Muscle layer of colon (tissue), 2 donors: ENCODE measurements around the gene ADGRD1.
"Not testable (repeated sequence)": the region's sequence is repeated elsewhere in the genome, so short reads cannot be mapped to it uniquely, and the experiment has no call there.

Experiments used
- H3K27ac ChIP-seq: one replicate; pipeline ENCODE4 v1.7.0; 2013; ENCODE audit warnings: low read depth, mild to moderate bottlenecking, low read length, moderate library complexity
- H3K27me3 ChIP-seq, 2 donors: one replicate each; pipeline ENCODE4 v1.7.0; 2013; ENCODE audit warnings: low read length in 2 of 2, mild to moderate bottlenecking in 2 of 2; ENCODE audit not compliant: insufficient read depth in 2 of 2, control insufficient read depth in 1 of 2
- H3K36me3 ChIP-seq: one replicate; pipeline ENCODE4 v1.7.0; 2013; ENCODE audit warnings: mild to moderate bottlenecking, low read length; ENCODE audit not compliant: insufficient read depth
- H3K4me1 ChIP-seq: one replicate; pipeline ENCODE4 v1.7.0; 2013; ENCODE audit warnings: mild to moderate bottlenecking, low read length; ENCODE audit not compliant: insufficient read depth
- H3K4me3 ChIP-seq, 2 donors: one replicate each; pipeline ENCODE4 v1.7.0; 2013; ENCODE audit warnings: low read length in 2 of 2, low read depth in 1 of 2, mild to moderate bottlenecking in 1 of 2, moderate library complexity in 1 of 2
- H3K9ac ChIP-seq: one replicate; pipeline ENCODE4 v1.7.0; 2013; ENCODE audit warnings: low read length
- H3K9me3 ChIP-seq: one replicate; pipeline ENCODE4 v1.7.0; 2013; ENCODE audit warnings: mild to moderate bottlenecking, low read length
- donor health status: abdominal sarcoma.
- donor health status: Adenocarcinoma of cecum.

The ADGRD1 gene

GRCh38 chr12:130922511-130922953 lies 31.2 kb upstream of the ADGRD1 start:
- Histone ChIP-seq H3K9me3 (no peaks in the 10 kb centered on the region), H3K27me3 (no peaks in the 10 kb centered on the region), H3K27ac (no peak overlapping the region), H3K36me3 (no peaks in the 10 kb centered on the region), H3K9ac (no peak overlapping the region), H3K4me3 (no peak overlapping the region), H3K4me1 (peaks cover 4% of the 10 kb centered on the region)

DNA sequence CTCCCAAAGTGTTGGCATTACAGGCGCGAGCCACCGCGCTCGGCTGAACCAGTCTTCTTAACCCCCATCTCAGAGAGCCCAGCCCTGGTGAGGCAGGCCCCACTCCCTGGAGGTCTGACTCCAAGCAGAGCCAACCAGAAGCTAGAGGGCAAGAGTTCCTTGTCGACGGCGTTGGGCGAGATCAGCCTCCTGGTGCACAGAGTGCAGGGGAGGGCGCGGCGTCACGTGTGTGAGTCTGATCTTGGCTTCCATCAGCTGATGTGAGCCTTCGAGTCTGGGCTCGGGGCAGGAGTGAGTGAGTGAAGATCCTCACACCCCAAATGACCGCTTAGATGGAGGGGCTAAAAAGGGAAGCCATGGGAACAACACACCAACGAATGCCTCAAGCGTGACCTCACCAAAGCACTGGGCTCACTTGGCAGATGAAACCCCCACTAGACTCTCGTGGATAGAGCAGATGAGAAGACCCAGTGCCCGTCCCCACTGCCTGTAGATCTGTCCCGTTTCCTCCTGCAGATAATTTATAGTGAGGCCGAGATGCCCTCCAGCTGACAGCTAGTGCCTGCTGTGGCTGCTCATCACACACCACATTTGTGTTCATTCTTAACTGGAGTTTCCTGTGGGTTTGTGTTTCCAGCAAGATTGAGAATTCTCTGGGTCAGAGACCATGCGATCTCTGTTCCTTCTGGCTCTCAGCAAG lies 28.6 kb upstream of the ADGRD1 start:
- H3K4me1 ChIP-seq = peaks cover 4% of the 10 kb centered on the region
- H3K4me3 ChIP-seq = no peak overlapping the region
- no peak overlapping the region for H3K27ac ChIP-seq

DNA sequence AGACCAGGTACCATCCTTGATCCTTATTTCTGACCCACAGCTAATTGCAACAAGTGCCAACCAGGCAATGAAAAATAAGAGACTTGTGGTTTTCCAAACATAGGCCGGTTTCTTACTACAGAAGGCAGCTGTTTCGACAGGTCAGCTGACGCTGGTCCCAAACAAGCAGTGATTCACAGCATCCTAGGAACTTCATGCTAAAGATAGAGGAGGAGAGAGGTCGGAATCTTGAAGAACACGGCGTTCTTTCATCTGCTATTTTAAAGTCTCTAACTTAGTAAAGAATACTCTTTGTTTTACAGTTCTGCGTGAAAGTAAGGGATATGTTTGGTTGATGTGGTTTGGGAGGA lies 28.1 kb upstream of the ADGRD1 start:
- Histone ChIP-seq H3K9me3 (no peaks in the 10 kb centered on the region), H3K36me3 (no peaks in the 10 kb centered on the region), H3K27ac (no peak overlapping the region), H3K9ac (no peak overlapping the region), H3K27me3 (no peaks in the 10 kb centered on the region), H3K4me1 (peaks cover 4% of the 10 kb centered on the region), H3K4me3 (no peak overlapping the region)

More for the DNA sequence above, 28.6 kb upstream of the ADGRD1 start:
- H3K9me3 ChIP-seq = no peaks in the 10 kb centered on the region
- no peaks in the 10 kb centered on the region for H3K27me3 ChIP-seq
- no peak overlapping the region for H3K9ac ChIP-seq
- no peaks in the 10 kb centered on the region for H3K36me3 ChIP-seq

DNA sequence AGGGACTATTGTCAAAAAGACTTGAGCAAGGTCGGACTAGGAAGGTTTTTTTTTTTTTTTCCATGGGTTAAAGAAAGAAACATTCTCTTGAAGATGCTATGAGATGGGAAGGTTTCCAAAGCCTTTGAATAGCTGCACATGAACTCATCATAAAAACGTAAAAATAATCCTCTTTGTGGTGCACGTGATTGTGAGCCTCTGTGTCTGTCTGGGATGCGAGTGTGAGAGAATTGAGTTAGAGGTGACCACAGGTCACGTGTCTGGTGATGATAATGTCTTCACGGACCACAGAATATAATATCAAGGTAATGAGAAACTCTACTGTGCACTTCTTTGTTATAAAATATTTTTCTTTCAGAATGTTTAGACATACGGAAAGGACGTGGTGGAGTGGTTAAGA lies 24.3 kb upstream of the ADGRD1 start:
- no peaks in the 10 kb centered on the region for H3K27me3 ChIP-seq
- no peaks in the 10 kb centered on the region for H3K36me3 ChIP-seq
- no peak overlapping the region for H3K27ac ChIP-seq
- H3K9ac ChIP-seq = no peak overlapping the region
- no peak overlapping the region for H3K4me3 ChIP-seq
- H3K4me1 ChIP-seq = peaks cover 4% of the 10 kb centered on the region
- H3K9me3 ChIP-seq = no peaks in the 10 kb centered on the region

GRCh38 chr12:130932061-130932930 lies 21.4 kb upstream of the ADGRD1 start:
- H3K36me3 ChIP-seq = no peaks in the 10 kb centered on the region
- H3K9ac ChIP-seq = no peak overlapping the region
- H3K27ac ChIP-seq = no peak overlapping the region
- no peak overlapping the region for H3K4me3 ChIP-seq
- H3K9me3 ChIP-seq = no peaks in the 10 kb centered on the region
- no peaks in the 10 kb centered on the region for H3K27me3 ChIP-seq
- H3K4me1 ChIP-seq = no peaks in the 10 kb centered on the region

DNA sequence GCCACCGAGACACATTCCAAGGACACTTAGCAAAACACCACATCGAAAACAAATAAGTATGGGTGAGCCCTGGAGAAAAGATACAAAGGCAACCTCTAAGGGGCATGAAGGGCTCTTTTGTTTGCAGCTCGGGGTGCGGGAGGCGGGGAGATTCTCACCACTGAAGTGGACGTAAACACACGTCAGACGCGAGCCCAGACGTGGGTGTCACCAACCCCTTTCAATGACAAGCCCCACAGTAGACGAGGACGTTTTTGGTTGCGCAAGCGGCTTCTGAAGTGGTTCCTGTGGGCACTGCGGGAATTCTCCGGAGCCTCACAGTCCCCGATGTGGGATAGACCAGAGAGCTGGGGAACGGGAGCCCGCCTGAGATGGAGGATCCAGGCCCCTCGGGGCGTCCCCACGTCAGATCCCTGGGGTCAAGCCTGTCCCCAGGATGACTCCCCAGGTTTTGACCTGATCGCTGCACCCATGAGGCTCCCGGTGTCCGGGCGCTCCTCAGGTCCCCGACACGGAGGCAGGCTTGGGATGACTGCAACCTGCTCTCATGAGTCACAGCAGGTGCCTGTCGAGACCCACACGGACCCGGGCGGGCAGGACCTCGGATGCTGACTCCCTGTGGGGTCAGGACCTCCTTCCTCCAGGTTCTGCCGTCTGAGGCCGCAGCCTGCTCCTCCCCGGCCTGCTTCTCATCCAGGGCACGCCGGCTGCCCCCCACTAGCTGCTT lies 20.3 kb upstream of the ADGRD1 start:
- Histone ChIP-seq H3K36me3 (no peaks in the 10 kb centered on the region), H3K4me3 (no peak overlapping the region), H3K9ac (no peak overlapping the region), H3K27ac (no peak overlapping the region), H3K4me1 (no peaks in the 10 kb centered on the region), H3K27me3 (no peaks in the 10 kb centered on the region), H3K9me3 (no peaks in the 10 kb centered on the region)

DNA sequence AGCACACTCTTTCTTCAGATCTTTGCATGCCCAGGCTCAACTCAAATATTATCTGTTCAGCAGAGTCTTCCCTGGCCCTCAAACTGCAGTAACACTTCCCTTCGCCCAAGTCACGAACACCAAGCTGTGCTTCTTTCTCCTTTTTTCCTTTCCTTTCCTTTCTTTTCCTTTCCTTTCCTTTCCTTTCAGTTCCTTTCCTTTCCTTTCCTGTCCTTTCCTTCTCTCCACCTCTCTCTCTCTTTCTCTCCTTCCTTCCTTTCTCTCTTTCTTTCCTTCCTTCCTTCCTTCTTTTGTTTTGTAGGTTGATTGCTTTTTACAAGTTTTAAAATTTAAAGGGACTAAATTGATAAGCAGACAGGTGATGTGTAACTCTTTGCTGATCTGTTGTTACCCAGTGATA lies 19.0 kb upstream of the ADGRD1 start:
- Histone ChIP-seq H3K27me3 (no peaks in the 10 kb centered on the region), H3K9ac (no peak overlapping the region), H3K4me3 (no peak overlapping the region), H3K36me3 (no peaks in the 10 kb centered on the region), H3K4me1 (no peaks in the 10 kb centered on the region), H3K27ac (no peak overlapping the region), H3K9me3 (no peaks in the 10 kb centered on the region)

DNA sequence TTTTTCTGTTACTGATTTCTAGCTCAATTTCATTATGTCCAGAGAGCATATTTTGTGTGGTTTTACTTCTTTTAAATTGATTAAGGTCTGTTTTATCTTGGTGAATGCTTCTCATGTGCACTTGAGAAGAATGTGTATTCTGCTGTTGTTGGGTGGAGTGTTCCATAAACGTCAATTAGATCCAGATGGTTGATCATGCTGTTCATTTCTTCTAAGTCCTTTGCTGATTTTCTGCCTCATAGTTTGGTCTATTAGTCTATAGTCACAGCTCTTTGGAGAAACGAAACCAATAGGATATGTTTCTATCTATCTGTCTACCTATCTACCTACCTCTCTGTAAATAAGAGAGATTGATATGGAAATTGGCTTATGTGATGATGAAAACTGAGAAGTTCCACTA lies 17.1 kb upstream of the ADGRD1 start:
- Histone ChIP-seq H3K36me3 (no peaks in the 10 kb centered on the region), H3K27ac (no peak overlapping the region), H3K9ac (no peak overlapping the region), H3K4me1 (no peaks in the 10 kb centered on the region), H3K27me3 (no peaks in the 10 kb centered on the region), H3K4me3 (no peak overlapping the region), H3K9me3 (no peaks in the 10 kb centered on the region)

DNA sequence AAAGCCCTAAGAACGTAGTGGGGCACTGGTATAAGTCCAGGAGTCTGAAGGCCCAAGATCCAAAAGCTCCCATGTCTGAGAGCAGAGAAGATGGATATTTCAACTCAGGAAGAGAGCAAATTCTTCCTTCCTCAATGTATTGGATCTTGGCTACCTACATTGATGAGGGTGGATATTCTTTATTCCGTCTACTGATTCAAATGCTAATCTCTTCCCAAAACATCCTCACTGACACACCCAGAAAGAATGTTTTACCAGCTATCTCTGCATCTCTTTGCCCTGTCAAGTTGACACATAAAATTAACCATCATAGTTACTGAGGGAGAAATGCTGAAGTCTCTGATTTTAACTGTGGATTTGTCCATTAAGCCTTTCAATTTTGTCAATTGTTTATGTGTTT lies 16.6 kb upstream of the ADGRD1 start:
- Histone ChIP-seq H3K36me3 (no peaks in the 10 kb centered on the region), H3K27me3 (no peaks in the 10 kb centered on the region), H3K4me3 (no peak overlapping the region), H3K27ac (no peak overlapping the region), H3K9me3 (no peaks in the 10 kb centered on the region), H3K9ac (no peak overlapping the region), H3K4me1 (no peaks in the 10 kb centered on the region)

DNA sequence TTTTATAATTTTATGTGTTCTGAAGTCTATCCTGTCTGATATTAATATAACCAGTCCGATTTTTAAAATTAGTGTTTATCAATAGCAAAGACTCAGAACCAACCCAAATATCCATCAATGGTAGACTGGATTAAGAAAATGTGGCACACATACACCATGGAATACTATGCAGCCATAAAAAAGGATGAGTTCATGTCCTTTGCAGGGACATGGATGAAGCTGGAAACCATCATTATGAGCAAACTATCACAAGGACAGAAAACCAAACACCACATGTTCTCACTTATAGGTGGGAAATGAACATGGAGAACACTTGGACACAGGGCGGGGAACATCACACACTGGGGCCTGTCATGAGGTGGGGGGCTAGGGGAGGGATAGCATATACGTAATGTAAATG lies 16.2 kb upstream of the ADGRD1 start:
- H3K36me3 ChIP-seq, H3K27me3 ChIP-seq, H3K4me1 ChIP-seq, H3K9me3 ChIP-seq, H3K27ac ChIP-seq, H3K4me3 ChIP-seq, H3K9ac ChIP-seq: not testable (repeated sequence)

GRCh38 chr12:130938186-130938585 lies 15.5 kb upstream of the ADGRD1 start:
- H3K27me3 ChIP-seq = no peaks in the 10 kb centered on the region
- no peak overlapping the region for H3K27ac ChIP-seq
- no peak overlapping the region for H3K4me3 ChIP-seq
- H3K9me3 ChIP-seq = no peaks in the 10 kb centered on the region
- no peak overlapping the region for H3K9ac ChIP-seq
- no peaks in the 10 kb centered on the region for H3K4me1 ChIP-seq
- no peaks in the 10 kb centered on the region for H3K36me3 ChIP-seq
